GM15510 (cell line): ENCODE data around the gene UNKL.

ENCODE experiments used
- POLR2A ChIP-seq: IDR thresholded peaks from 3 replicates; pipeline ENCODE4 v1.6.1; 2011; ENCODE audit warnings: borderline replicate concordance; ENCODE audit not compliant: insufficient read length; ENCODE audit errors: extremely low read depth

UNKL gene

DNA sequence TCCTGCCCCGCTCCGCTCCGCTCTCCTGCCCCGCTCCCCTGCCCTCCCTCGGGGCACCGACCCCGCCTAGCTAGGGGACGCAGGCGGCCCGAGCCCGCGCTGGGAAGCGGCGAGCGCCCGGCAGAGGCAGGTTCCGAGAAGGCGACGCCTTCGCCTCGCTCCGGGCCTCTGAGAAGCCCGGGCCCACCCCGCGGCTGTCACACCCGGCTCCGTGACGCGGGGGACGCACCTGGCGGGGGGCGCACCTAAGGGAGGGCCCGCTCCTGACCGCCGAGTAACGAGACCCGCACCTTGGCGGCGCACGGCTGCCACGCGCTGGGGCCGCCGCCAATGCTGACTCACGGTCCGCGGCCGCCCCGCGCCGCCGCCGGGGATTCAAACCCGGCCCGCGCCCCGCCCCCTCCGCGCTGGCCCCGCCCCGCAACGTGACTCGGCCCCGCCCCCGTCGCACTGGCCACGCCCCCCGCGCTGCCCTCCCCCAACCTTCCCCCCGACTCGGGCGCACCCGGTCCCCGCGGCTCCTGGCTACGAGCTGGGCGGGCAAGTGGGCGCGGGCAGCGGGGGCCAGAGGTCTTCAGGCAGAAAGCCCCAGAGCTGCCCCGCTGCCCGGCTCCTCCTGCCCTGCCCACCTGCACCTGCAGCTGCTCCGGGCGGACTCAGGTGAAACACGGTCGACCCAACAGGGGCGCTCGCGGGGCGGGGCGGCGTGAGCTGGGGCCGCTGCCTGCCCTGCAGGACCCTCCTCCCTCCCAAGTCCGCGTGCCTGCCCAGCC, 35.0 kb downstream of the UNKL start:
- peak; percentile 77 for TF ChIP-seq POLR2A

DNA sequence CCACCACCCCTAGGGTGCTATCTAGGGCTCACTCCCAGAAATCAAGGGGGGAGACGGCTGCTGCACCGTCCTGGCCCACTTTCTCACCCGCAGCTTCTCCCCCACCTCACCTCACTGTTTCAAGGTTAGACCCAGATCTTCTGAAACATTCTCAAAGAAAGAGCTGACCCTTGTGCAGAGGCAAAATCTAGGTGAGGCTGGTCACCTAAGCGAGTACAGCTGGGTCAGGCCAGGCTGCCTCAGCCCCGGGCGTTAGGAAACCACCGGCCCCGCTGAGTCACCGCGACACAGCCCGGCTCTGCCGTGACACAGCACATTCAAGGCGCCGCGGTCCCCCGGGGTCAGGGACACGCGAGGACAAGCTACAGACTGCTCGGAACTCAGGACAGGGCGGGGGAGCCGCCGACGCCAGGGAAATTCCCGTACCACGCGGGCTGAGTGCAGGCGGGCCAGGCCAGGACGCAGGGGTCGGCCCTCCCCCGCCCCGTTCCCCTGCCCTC, 35.6 kb downstream of the UNKL start:
- no peak for TF ChIP-seq POLR2A

DNA sequence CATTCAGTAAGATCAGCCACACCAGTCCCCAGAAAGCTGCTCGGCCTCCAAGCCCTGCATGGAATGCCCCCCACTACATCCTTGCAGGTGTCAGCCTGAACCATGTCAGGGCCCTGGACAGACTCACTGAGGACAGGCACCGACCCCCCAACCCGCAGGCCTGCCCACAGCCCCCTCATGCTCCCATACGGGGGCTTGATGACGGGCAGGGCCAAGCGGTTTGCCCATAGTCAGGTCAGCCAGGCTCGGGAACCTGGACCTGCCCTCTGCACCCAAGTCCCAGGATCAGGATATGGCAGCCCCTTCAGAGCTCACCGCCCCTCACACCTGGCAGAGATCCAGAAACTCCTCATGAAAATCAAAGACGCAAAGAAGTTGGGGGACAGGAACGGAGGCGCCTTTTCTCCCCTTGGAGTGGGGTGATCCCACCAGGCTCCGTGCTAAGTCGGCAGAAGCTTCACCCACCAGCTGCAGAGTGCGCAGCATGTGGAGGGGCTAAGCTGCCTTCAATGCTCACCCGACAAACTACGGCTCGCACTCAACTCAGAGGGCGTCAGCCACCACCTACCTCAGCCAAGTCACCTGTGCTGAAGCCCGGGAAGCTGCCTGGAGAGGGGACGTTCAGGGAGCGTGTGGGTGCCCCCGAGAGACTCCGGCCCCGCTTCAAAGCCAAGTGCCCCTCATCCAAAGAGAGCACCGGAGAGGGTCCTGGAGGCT, 36.3 kb downstream of the UNKL start:
- no peak for TF ChIP-seq POLR2A

- TF ChIP-seq POLR2A: no peak
Observed at GRCh38 chr16:1377406-1378010, 37.0 kb downstream of the UNKL start.

DNA sequence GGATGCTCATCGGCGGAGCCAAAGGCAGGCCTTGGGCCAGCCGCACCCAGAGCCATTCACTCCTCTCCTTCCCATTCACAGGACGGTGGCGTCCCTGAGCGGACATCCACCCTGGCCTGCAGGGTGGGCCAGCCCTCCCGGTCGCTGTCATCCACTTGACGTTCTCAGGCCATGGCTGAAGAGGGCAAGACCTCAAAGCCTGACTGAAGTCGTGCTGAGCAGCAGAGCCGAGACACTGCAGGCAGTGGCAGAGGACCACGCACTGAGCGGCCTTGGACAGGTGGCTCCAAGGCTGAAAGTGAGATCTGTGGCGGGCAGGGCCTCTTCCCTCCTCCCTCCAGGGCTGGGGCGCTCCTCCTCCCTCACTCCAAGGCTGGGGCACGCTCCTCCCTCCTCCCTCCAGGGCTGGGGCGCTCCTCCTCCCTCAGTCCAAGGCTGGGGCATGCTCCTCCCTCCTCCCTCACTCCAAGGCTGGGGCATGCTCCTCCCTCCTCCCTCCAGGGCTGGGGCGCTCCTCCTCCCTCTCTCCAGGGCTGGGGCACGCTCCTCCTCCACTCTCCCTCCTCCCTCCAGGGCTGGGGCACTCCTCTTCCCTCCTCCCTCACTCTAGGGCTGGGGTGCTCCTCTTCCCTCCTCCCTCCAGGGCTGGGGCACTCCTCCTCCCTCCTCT, 38.6 kb downstream of the UNKL start:
- no peak for TF ChIP-seq POLR2A

DNA sequence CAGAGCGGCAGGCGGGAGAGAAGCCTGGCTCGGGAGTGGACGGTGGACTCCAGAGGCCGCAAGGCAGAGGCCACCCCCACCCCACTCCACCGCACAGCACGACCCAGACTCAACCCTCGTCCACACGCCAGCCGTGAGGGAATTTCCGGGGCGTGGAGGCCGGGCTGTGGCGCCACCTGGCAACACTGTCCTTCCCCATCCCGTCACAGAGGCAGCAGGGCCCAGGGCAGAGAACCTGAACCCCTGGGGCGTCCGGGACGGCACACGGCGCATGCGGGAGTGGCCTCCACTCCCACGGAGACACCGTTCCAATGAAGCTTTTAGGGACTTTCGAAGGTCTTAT, 39.2 kb downstream of the UNKL start:
- TF ChIP-seq POLR2A: no peak

GRCh38 chr16:1374418-1375297, 39.8 kb downstream of the UNKL start:
- no peak for TF ChIP-seq POLR2A

- no peak for TF ChIP-seq POLR2A
Observed at GRCh38 chr16:1372292-1372950, 42.1 kb downstream of the UNKL start.

- TF ChIP-seq POLR2A: no peak
Observed at GRCh38 chr16:1371054-1371978, 43.2 kb downstream of the UNKL start.

GRCh38 chr16:1367486-1368174, 46.9 kb downstream of the UNKL start:
- TF ChIP-seq POLR2A: no peak

GRCh38 chr16:1366712-1367299, 47.7 kb downstream of the UNKL start:
- no peak for TF ChIP-seq POLR2A
